HepG2 (cell line): ENCODE data around the gene CHAF1A. TPM values are rescaled to one million over a fixed set of nuclear protein-coding genes. Genes with fewer than 3 reads are reported as not detected.

Experiments used
- ATF2 ChIP-seq: sonication (generic); formaldehyde crosslinking; IDR thresholded peaks from 2 replicates; pipeline ENCODE4 v1.4.0; 2020; ENCODE audit warnings: missing genetic modification reagents
- BORCS8-MEF2B ChIP-seq: sonication (generic); formaldehyde crosslinking; IDR thresholded peaks from 2 replicates; pipeline ENCODE4 v1.8.0; 2022; ENCODE audit warnings: mild to moderate bottlenecking, missing genetic modification reagents
- DBP ChIP-seq: sonication (generic); formaldehyde crosslinking; IDR thresholded peaks from 2 replicates; pipeline ENCODE4 v1.4.0; 2020; ENCODE audit warnings: missing genetic modification reagents; ENCODE audit errors: not compliant biosample characterization
- EEA1 ChIP-seq: sonication (generic); formaldehyde crosslinking; IDR thresholded peaks from 2 replicates; pipeline ENCODE4 v1.5.1; 2020; ENCODE audit warnings: mild to moderate bottlenecking, missing genetic modification reagents, borderline replicate concordance
- ELF1 ChIP-seq: sonication (generic); formaldehyde crosslinking; IDR thresholded peaks from 2 replicates; pipeline ENCODE4 v1.4.0; 2020; ENCODE audit warnings: missing genetic modification reagents
- FOXA3 ChIP-seq: IDR thresholded peaks from 2 replicates; pipeline ENCODE4 v1.6.1; 2016; ENCODE audit warnings: missing genetic modification reagents, missing compliant biosample characterization
- FOXP1 ChIP-seq, 2 experiments: fragments of 450-650 bp in 1 of 2; IDR thresholded peaks; 2 replicates each; pipeline ENCODE4 v1.6.1; 2017 to 2018; ENCODE audit warnings: antibody characterized with exemption in 1 of 2
- HIVEP1 ChIP-seq: sonication (generic); formaldehyde crosslinking; IDR thresholded peaks from 2 replicates; pipeline ENCODE4 v1.4.0; 2020; ENCODE audit warnings: mild to moderate bottlenecking, missing genetic modification reagents
- KDM5A ChIP-seq: fragments of 200-600 bp; sonication (generic); IDR thresholded peaks from 2 replicates; pipeline ENCODE4 v1.7.0; 2018; ENCODE audit warnings: antibody characterized with exemption, mild to moderate bottlenecking, low read length, borderline replicate concordance
- NFYC ChIP-seq: IDR thresholded peaks from 2 replicates; pipeline ENCODE4 v1.6.1; 2016; ENCODE audit warnings: missing genetic modification reagents, missing compliant biosample characterization
- NPAS2 ChIP-seq: sonication (generic); formaldehyde crosslinking; IDR thresholded peaks from 2 replicates; pipeline ENCODE4 v1.8.0; 2022; ENCODE audit warnings: mild to moderate bottlenecking, missing genetic modification reagents, borderline replicate concordance
- RFX5 ChIP-seq: IDR thresholded peaks from 2 replicates; pipeline ENCODE4 v1.6.1; 2011; ENCODE audit warnings: low read depth, low read length, improper control_type of control experiment
- TCF12 ChIP-seq, 2 experiments: fragments of 450-650 bp in 1 of 2; sonication (generic) in 1 of 2; formaldehyde crosslinking in 1 of 2; IDR thresholded peaks; 2 replicates each; pipeline versions ENCODE4 v1.6.1 to v1.8.0; 2017 to 2022; ENCODE audit warnings: antibody characterized with exemption in 1 of 2, mild to moderate bottlenecking in 1 of 2, missing genetic modification reagents in 1 of 2, moderate library complexity in 1 of 2
- TP53 ChIP-seq: sonication (generic); formaldehyde crosslinking; conservative IDR thresholded peaks from 2 replicates; pipeline ENCODE4 v1.4.0; 2020; ENCODE audit warnings: missing genetic modification reagents
- USF2 ChIP-seq, 2 experiments: sonication (generic) in 1 of 2; formaldehyde crosslinking in 1 of 2; IDR thresholded peaks; 2 replicates each; pipeline versions ENCODE4 v1.5.1 to v1.6.1; 2011 to 2020; ENCODE audit warnings: borderline replicate concordance in 1 of 2, low read depth in 1 of 2, low read length in 1 of 2, mild to moderate bottlenecking in 1 of 2, missing genetic modification reagents in 1 of 2, moderate library complexity in 1 of 2
- YEATS2 ChIP-seq: sonication (generic); formaldehyde crosslinking; IDR thresholded peaks from 2 replicates; pipeline ENCODE4 v1.4.0; 2020; ENCODE audit warnings: missing genetic modification reagents, borderline replicate concordance
- YY1 ChIP-seq: IDR thresholded peaks from 2 replicates; pipeline ENCODE4 v1.6.1; 2011; ENCODE audit warnings: low read length, low read depth, moderate library complexity, mild to moderate bottlenecking; ENCODE audit not compliant: insufficient read depth, insufficient replicate concordance
- ZNF773 ChIP-seq: sonication (generic); formaldehyde crosslinking; IDR thresholded peaks from 2 replicates; pipeline ENCODE4 v1.4.0; 2020; ENCODE audit warnings: missing genetic modification reagents, borderline replicate concordance
- ZSCAN31 ChIP-seq: sonication (generic); formaldehyde crosslinking; IDR thresholded peaks from 2 replicates; pipeline ENCODE4 v1.5.0; 2020; ENCODE audit warnings: low read depth, mild to moderate bottlenecking, missing genetic modification reagents
- polyA plus RNA-seq, 8 experiments: library from polyadenylated mRNA; depleted of rRNA in 3 of 8; stranded (reverse) in 7 of 8; unstranded in 1 of 8; fragments of >200 nt; fragmentation: Illumina TruSeq in 4 of 8; extraction: Trizol in 4 of 8; gene quantifications; 2 replicates each; pipeline versions ENCODE4 v1.2.1 to v1.2.3, GENCODE V29; 2011 to 2016; ENCODE audit warnings: low read depth in 4 of 8, missing spikeins in 1 of 8, mixed read lengths in 1 of 8; ENCODE audit not compliant: insufficient read depth in 1 of 8
- total RNA-seq, 5 experiments: library from RNA; depleted of rRNA; stranded (reverse); fragments of >200 nt; fragmentation: Illumina TruSeq; extraction: Trizol; gene quantifications; 2 replicates each; pipeline ENCODE4 v1.2.3, GENCODE V29; 2016; ENCODE audit warnings: low read depth in 1 of 5
- TF ChIP-seq, protein P1 (sequence below), 2 experiments: sonication (generic) in 1 of 2; formaldehyde crosslinking in 1 of 2; IDR thresholded peaks; 2 replicates each; pipeline versions ENCODE4 v1.4.0 to v1.6.1; 2018 to 2020; ENCODE audit warnings: missing genetic modification reagents in 2 of 2, borderline replicate concordance in 1 of 2, low read depth in 1 of 2, mild to moderate bottlenecking in 1 of 2, missing biosample characterization in 1 of 2

The CHAF1A gene
- total and polyA plus RNA-seq, 2 of the 13 experiments (the other 11 are each of a cell fraction or from before 2014, with no cell fraction given) = 11.0 to 34.8 TPM

GRCh38 chr19:4402171-4403004 lies at the start of gene CHAF1A (continued):
- TF ChIP-seq ZNF773 (CRISPR knock-in tag) = peak; percentile 71; the same call in 1 of the 2 replicates
- TF ChIP-seq KDM5A = peak; percentile 45; the same call in 1 of the 2 replicates
- peak; percentile 95 for TF ChIP-seq YEATS2 (CRISPR knock-in tag)
- peak; percentile 70 for TF ChIP-seq YY1
- peak; percentile 88; the same call in 1 of the 2 replicates for TF ChIP-seq ATF2 (CRISPR knock-in tag)
- no peak for TF ChIP-seq FOXP1 (IDR thresholded peaks at IDR 0.05)
- no peak for TF ChIP-seq FOXP1 (CRISPR knock-in tag; IDR thresholded peaks at IDR 0.05)
- TF ChIP-seq EEA1 = 0 out of 2 replicates have a peak, but pooled peaks have one; percentile 17
- TF ChIP-seq BORCS8-MEF2B (CRISPR knock-in tag) = 0 out of 2 replicates have a peak, but pooled peaks have one; percentile 34
- peak; percentile 63; the same call in 1 of the 2 replicates for TF ChIP-seq ELF1 (CRISPR knock-in tag)
- peak; percentile 71; the same call in 1 of the 2 replicates for TF ChIP-seq RFX5
- no peak for TF ChIP-seq TCF12 (IDR thresholded peaks at IDR 0.05)
- 0 out of 2 replicates have a peak, but pooled peaks have one; percentile 34 for TF ChIP-seq TCF12 (CRISPR knock-in tag; IDR thresholded peaks at IDR 0.05)
- TF ChIP-seq DBP (CRISPR knock-in tag) = no peak
- TF ChIP-seq FOXA3 (CRISPR knock-in tag) = peak; percentile 33
- TF ChIP-seq NFYC (CRISPR knock-in tag) = peak; percentile 97
- TF ChIP-seq USF2 (IDR thresholded peaks at IDR 0.05; ENCODE audit: low read depth, low read length) = peak; percentile 94
- TF ChIP-seq USF2 (CRISPR knock-in tag; IDR thresholded peaks at IDR 0.05; ENCODE audit: borderline replicate concordance) = peak; percentile 93; the same call in 1 of the 2 replicates
- no peak for TF ChIP-seq TP53 (CRISPR knock-in tag)
- TF ChIP-seq HIVEP1 (CRISPR knock-in tag) = peak; percentile 71; the same call in 1 of the 2 replicates
- TF ChIP-seq, protein P1, sequence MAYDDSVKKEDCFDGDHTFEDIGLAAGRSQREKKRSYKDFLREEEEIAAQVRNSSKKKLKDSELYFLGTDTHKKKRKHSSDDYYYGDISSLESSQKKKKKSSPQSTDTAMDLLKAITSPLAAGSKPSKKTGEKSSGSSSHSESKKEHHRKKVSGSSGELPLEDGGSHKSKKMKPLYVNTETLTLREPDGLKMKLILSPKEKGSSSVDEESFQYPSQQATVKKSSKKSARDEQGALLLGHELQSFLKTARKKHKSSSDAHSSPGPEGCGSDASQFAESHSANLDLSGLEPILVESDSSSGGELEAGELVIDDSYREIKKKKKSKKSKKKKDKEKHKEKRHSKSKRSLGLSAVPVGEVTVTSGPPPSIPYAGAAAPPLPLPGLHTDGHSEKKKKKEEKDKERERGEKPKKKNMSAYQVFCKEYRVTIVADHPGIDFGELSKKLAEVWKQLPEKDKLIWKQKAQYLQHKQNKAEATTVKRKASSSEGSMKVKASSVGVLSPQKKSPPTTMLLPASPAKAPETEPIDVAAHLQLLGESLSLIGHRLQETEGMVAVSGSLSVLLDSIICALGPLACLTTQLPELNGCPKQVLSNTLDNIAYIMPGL (CRISPR knock-in tag; IDR thresholded peaks at IDR 0.05; ENCODE audit: borderline replicate concordance in 1 of 2, low read depth in 1 of 2) = 0 out of 4 replicates have a peak, but pooled peaks of 1 of the 2 experiments have one; percentile 52
- no peak for TF ChIP-seq NPAS2
- peak; percentile 47; the same call in 1 of the 2 replicates for TF ChIP-seq ZSCAN31 (CRISPR knock-in tag)
